GM19099 (cell line): ENCODE measurements around the gene PRR19.

ENCODE experiments used
- POLR2A ChIP-seq: IDR thresholded peaks from 3 replicates; pipeline ENCODE4 v1.6.1; 2011; ENCODE audit warnings: low read depth; ENCODE audit not compliant: insufficient read length; ENCODE audit errors: extremely low read depth

The PRR19 gene

GRCh38 chr19:42301646-42302203, at the start of gene PRR19:
PRR19 (plus strand) TSS chr19:42302132; CDS start chr19:42309585, 7,453 bp downstream.
- TF ChIP-seq POLR2A, result no peak

- no peak for TF ChIP-seq POLR2A
These were observed 49.3 kb upstream of the PRR19 start for GRCh38 chr19:42252365-42253244.

GRCh38 chr19:42253245-42254088, 48.5 kb upstream of the PRR19 start:
- TF ChIP-seq POLR2A, result peak; percentile 46

GRCh38 chr19:42254089-42254849, 47.7 kb upstream of the PRR19 start:
- TF ChIP-seq POLR2A, result no peak

- TF ChIP-seq POLR2A, result peak; percentile 77
These were observed 46.8 kb upstream of the PRR19 start, which contains the start of gene ERF for GRCh38 chr19:42254850-42255765. ERF (minus strand) TSS chr19:42255128; CDS start chr19:42254999, 129 bp downstream.

- TF ChIP-seq POLR2A, result no peak
These were observed 45.9 kb upstream of the PRR19 start for GRCh38 chr19:42255766-42256745.

- TF ChIP-seq POLR2A, result no peak
These were observed 40.2 kb upstream of the PRR19 start for GRCh38 chr19:42261763-42262162.

- no peak for TF ChIP-seq POLR2A
These were observed 34.2 kb upstream of the PRR19 start for GRCh38 chr19:42267644-42268141.

GRCh38 chr19:42268142-42268703, 33.7 kb upstream of the PRR19 start:
- peak; percentile 66 for TF ChIP-seq POLR2A

GRCh38 chr19:42268704-42269477, 33.0 kb upstream of the PRR19 start, which contains the start of gene CIC:
CIC (plus strand) TSS chr19:42269252; CDS start chr19:42271784, 2,532 bp downstream.
- TF ChIP-seq POLR2A, result no peak
